OCI-LY3 (cell line): ENCODE data around the gene LMO7.

ENCODE experiments used
- CTCF ChIP-seq: fragments of 200-600, 300-600 bp; sonication (generic); IDR thresholded peaks from 2 replicates; pipeline ENCODE4 v1.5.1; 2014; ENCODE audit warnings: antibody characterized with exemption, low read length, low read depth
- EZH2phosphoT487 ChIP-seq: fragments of 200-600 bp; shearing (Covaris generic); IDR thresholded peaks from 2 replicates; pipeline ENCODE4 v1.6.1; 2018; ENCODE audit warnings: antibody characterized with exemption, mixed run types, low read depth

- TF ChIP-seq EZH2phosphoT487 = no peak
- no peak for TF ChIP-seq CTCF
Measured at GRCh38 chr13:75860935-75861334, 224.8 kb downstream of the LMO7 start.
